ENCODE data around the gene TUBB.

DNA sequence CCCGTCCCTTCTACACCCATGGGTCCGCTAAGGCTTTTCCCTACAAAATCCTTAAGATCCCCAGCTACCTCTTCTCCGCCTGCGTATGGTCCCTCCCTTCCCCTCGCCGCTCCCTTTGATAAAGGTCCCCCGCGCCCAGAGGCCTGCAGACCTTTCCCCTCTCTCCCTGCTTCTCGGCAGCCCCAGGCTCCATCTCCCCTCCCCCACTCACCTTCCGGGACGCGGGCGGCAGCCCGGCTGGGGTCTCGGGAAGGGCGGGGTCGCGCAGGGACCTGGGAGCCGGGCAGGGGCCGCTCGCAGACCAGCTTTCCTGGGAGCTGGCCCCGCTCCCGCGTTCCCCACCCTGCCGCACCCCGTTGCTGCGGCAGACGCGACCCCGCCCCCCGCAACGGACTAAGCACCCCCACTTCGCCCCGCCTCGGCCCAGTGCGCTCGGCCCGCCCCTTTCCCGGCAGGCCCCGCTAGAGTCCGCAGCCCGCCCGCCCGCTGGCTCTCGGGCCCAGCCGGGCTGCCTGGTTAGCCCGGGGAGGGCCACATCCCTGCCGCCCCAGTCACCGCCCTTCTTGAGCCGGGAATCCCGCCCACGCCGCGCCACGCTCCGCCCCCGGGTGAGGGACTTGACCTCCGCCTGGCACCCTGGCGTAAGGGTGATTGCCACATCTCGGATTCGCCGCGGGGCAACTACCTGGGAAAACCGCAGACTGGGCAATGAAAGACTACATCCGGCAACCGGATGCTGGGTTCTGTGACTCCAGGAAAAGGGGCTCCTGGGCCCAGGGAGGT lies 22.4 kb downstream of the TUBB start, which contains the start of gene FLOT1:
- TF ChIP-seq, protein P1, sequence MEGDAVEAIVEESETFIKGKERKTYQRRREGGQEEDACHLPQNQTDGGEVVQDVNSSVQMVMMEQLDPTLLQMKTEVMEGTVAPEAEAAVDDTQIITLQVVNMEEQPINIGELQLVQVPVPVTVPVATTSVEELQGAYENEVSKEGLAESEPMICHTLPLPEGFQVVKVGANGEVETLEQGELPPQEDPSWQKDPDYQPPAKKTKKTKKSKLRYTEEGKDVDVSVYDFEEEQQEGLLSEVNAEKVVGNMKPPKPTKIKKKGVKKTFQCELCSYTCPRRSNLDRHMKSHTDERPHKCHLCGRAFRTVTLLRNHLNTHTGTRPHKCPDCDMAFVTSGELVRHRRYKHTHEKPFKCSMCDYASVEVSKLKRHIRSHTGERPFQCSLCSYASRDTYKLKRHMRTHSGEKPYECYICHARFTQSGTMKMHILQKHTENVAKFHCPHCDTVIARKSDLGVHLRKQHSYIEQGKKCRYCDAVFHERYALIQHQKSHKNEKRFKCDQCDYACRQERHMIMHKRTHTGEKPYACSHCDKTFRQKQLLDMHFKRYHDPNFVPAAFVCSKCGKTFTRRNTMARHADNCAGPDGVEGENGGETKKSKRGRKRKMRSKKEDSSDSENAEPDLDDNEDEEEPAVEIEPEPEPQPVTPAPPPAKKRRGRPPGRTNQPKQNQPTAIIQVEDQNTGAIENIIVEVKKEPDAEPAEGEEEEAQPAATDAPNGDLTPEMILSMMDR (IDR thresholded peaks at IDR 0.05) = no peak
- peak; percentile 86 for TF ChIP-seq POLR2A (IDR thresholded peaks at IDR 0.05)

All from right lobe of liver (tissue), 4 donors.